Mesenchymal stem cell (in vitro differentiated cells and primary cell): ENCODE data around the gene C10orf90.

Source experiments
- DNase-seq: peaks from one replicate; pipeline ENCODE4 v3.0.0-alpha.2; 2013
- H2AFZ ChIP-seq: one replicate; pipeline ENCODE4 v1.6.1; 2013; ENCODE audit warnings: low read depth, mild to moderate bottlenecking, control low read depth, inconsistent platforms, low read length, moderate library complexity
- H2AK5ac ChIP-seq: 2 replicates; pipeline ENCODE4 v1.6.1; 2013; ENCODE audit warnings: low read length, moderate library complexity, mild to moderate bottlenecking, inconsistent platforms; ENCODE audit not compliant: severe bottlenecking
- H2BK120ac ChIP-seq: one replicate; pipeline ENCODE4 v1.6.1; 2013; ENCODE audit warnings: low read depth, mild to moderate bottlenecking, inconsistent platforms, low read length, moderate library complexity
- H2BK12ac ChIP-seq, 2 experiments: one replicate each; pipeline ENCODE4 v1.6.1; 2013; ENCODE audit warnings: inconsistent platforms in 2 of 2, low read length in 2 of 2, mild to moderate bottlenecking in 2 of 2, moderate library complexity in 2 of 2, control low read depth in 1 of 2
- H2BK15ac ChIP-seq: one replicate; pipeline ENCODE4 v1.6.1; 2013; ENCODE audit warnings: mild to moderate bottlenecking, low read depth, inconsistent platforms; ENCODE audit not compliant: poor library complexity, severe bottlenecking
- H2BK5ac ChIP-seq: 2 replicates; pipeline ENCODE4 v1.6.1; 2013; ENCODE audit warnings: low read depth, mild to moderate bottlenecking, low read length, control low read depth, inconsistent platforms; ENCODE audit not compliant: poor library complexity, severe bottlenecking
- H3K14ac ChIP-seq, 2 experiments: one replicate each; pipeline ENCODE4 v1.6.1; 2013; ENCODE audit warnings: inconsistent platforms in 2 of 2, low read length in 2 of 2, control low read depth in 1 of 2, mild to moderate bottlenecking in 1 of 2, moderate library complexity in 1 of 2
- H3K18ac ChIP-seq, 2 experiments: one replicate each; pipeline ENCODE4 v1.6.1; 2013; ENCODE audit warnings: inconsistent platforms in 2 of 2, low read length in 2 of 2, control low read depth in 1 of 2, low read depth in 1 of 2, mild to moderate bottlenecking in 1 of 2
- H3K23ac ChIP-seq, 2 experiments: one replicate each; pipeline ENCODE4 v1.6.1; 2013; ENCODE audit warnings: inconsistent platforms in 2 of 2, low read length in 2 of 2, mild to moderate bottlenecking in 2 of 2, moderate library complexity in 2 of 2, control low read depth in 1 of 2
- H3K27ac ChIP-seq: 2 replicates; pipeline ENCODE4 v1.5.1; 2013; ENCODE audit warnings: mild to moderate bottlenecking, moderate library complexity, low read length, control low read depth, inconsistent platforms; ENCODE audit not compliant: poor library complexity, severe bottlenecking
- H3K27me3 ChIP-seq, 2 experiments: 2 replicates each; pipeline versions ENCODE4 v1.6.1 to v1.7.0; 2013; ENCODE audit warnings: low read length in 2 of 2, mild to moderate bottlenecking in 2 of 2, moderate library complexity in 2 of 2, control low read depth in 1 of 2, inconsistent platforms in 1 of 2; ENCODE audit not compliant: control insufficient read depth in 1 of 2, insufficient read depth in 1 of 2
- H3K36me3 ChIP-seq, 2 experiments: 2 replicates each; pipeline versions ENCODE4 v1.6.1 to v1.7.0; 2013; ENCODE audit warnings: low read length in 2 of 2, control low read depth in 1 of 2, inconsistent platforms in 1 of 2, low read depth in 1 of 2, mild to moderate bottlenecking in 1 of 2; ENCODE audit not compliant: insufficient read depth in 2 of 2, control insufficient read depth in 1 of 2
- H3K4ac ChIP-seq, 2 experiments: one replicate each; pipeline ENCODE4 v1.6.1; 2013; ENCODE audit warnings: inconsistent platforms in 2 of 2, low read length in 2 of 2, mild to moderate bottlenecking in 2 of 2, moderate library complexity in 2 of 2, control low read depth in 1 of 2, low read depth in 1 of 2
- H3K4me1 ChIP-seq: 2 replicates; pipeline ENCODE4 v1.6.1; 2013; ENCODE audit warnings: low read depth, low read length, control low read depth; ENCODE audit not compliant: control insufficient read depth, insufficient read depth
- H3K4me2 ChIP-seq: 2 replicates; pipeline ENCODE4 v1.6.1; 2013; ENCODE audit warnings: low read length, mild to moderate bottlenecking, inconsistent platforms; ENCODE audit not compliant: poor library complexity, severe bottlenecking
- H3K4me3 ChIP-seq, 2 experiments: 2 replicates each; pipeline versions ENCODE4 v1.5.1 to v1.7.0; 2013; ENCODE audit warnings: low read length in 2 of 2, mild to moderate bottlenecking in 2 of 2, control low read depth in 1 of 2, low read depth in 1 of 2; ENCODE audit not compliant: insufficient read depth in 1 of 2
- H3K79me1 ChIP-seq: replicated peaks from 2 replicates; pipeline ENCODE4 v1.6.1; 2013; ENCODE audit warnings: mild to moderate bottlenecking, control low read depth, low read length, inconsistent platforms; ENCODE audit not compliant: poor library complexity, severe bottlenecking
- H3K9ac ChIP-seq: 2 replicates; pipeline ENCODE4 v1.7.0; 2013; ENCODE audit warnings: mild to moderate bottlenecking, low read length, moderate library complexity
- H3K9me3 ChIP-seq: 2 replicates; pipeline ENCODE4 v1.7.0; 2013; ENCODE audit warnings: mild to moderate bottlenecking, low read length; ENCODE audit not compliant: control insufficient read depth
- H4K8ac ChIP-seq: one replicate; pipeline ENCODE4 v1.6.1; 2013; ENCODE audit warnings: inconsistent platforms, mild to moderate bottlenecking, low read length, moderate library complexity
- H4K91ac ChIP-seq: one replicate; pipeline ENCODE4 v1.6.1; 2013; ENCODE audit warnings: mild to moderate bottlenecking, low read length, inconsistent platforms
- WGBS: methylation state at CpG from one replicate; pipeline ENCODE4 v1.1.7; 2013; ENCODE audit warnings: mixed read lengths; 5-methylcytosine and 5-hydroxymethylcytosine counted together

C10orf90 gene

GRCh38 chr10:126634347-126634746 lies 36.1 kb downstream of the C10orf90 start:
- Histone ChIP-seq H2BK5ac (no peak overlapping the region), H3K27me3 (peaks cover 8 to 30% of the 10 kb centered on the region in 2 experiments), H4K8ac (no peak overlapping the region), H3K9ac (no peak overlapping the region), H3K18ac (no peak overlapping the region), H2BK12ac (no peak overlapping the region), H2BK120ac (no peak overlapping the region), H3K23ac (no peak overlapping the region), H2BK15ac (no peak overlapping the region), H3K36me3 (no peaks in the 10 kb centered on the region), H2AK5ac (no peak overlapping the region), H4K91ac (no peak overlapping the region), H3K14ac (no peak overlapping the region), H3K27ac (no peak overlapping the region), H3K9me3 (no peaks in the 10 kb centered on the region), H3K4me2 (no peak overlapping the region), H3K4me3 (no peak overlapping the region), H3K79me1 (no peaks in the 10 kb centered on the region), H2AFZ (no peak overlapping the region), H3K4me1 (no peaks in the 10 kb centered on the region), H3K4ac (no peak overlapping the region)
- 100% methylated on average over 1 of the region's 2 CpGs for WGBS
- no peak for DNase-seq

GRCh38 chr10:126632705-126633104 lies 37.8 kb downstream of the C10orf90 start:
- H3K36me3 ChIP-seq: no peaks in the 10 kb centered on the region
- no peak for DNase-seq
- H3K4me3 ChIP-seq: no peak overlapping the region
- H3K18ac ChIP-seq: no peak overlapping the region
- no peaks in the 10 kb centered on the region for H3K79me1 ChIP-seq
- no peak overlapping the region for H2BK5ac ChIP-seq
- H3K9ac ChIP-seq: no peak overlapping the region
- no peak overlapping the region for H3K23ac ChIP-seq
- no peak overlapping the region for H3K4me2 ChIP-seq
- no peak overlapping the region for H2AK5ac ChIP-seq
- WGBS: 93% methylated on average over 3 of the region's 4 CpGs
- no peak overlapping the region for H2BK15ac ChIP-seq
- no peak overlapping the region for H2BK12ac ChIP-seq
- H3K27me3 ChIP-seq: peaks cover 17 to 34% of the 10 kb centered on the region in 2 experiments
- H3K27ac ChIP-seq: no peak overlapping the region
- no peak overlapping the region for H3K14ac ChIP-seq
- H2AFZ ChIP-seq: peak overlapping the region; percentile 15
- H4K91ac ChIP-seq: no peak overlapping the region
- no peak overlapping the region for H4K8ac ChIP-seq
- no peaks in the 10 kb centered on the region for H3K4me1 ChIP-seq
- H3K9me3 ChIP-seq: no peaks in the 10 kb centered on the region
- H3K4ac ChIP-seq: no peak overlapping the region
- H2BK120ac ChIP-seq: no peak overlapping the region

- peaks cover 17 to 30% of the 10 kb centered on the region in 2 experiments for H3K27me3 ChIP-seq
- H3K4me2 ChIP-seq: no peak overlapping the region
- no peak overlapping the region for H3K23ac ChIP-seq
- no peak overlapping the region for H2AFZ ChIP-seq
- H3K36me3 ChIP-seq: no peaks in the 10 kb centered on the region
- H4K8ac ChIP-seq: no peak overlapping the region
- H3K4me1 ChIP-seq: no peaks in the 10 kb centered on the region
- no peak overlapping the region for H2AK5ac ChIP-seq
- WGBS: 94% methylated on average over 11 of the region's 11 CpGs
- H4K91ac ChIP-seq: no peak overlapping the region
- H3K4me3 ChIP-seq: no peak overlapping the region
- H3K27ac ChIP-seq: no peak overlapping the region
- H3K9ac ChIP-seq: no peak overlapping the region
- no peak overlapping the region for H2BK120ac ChIP-seq
- no peaks in the 10 kb centered on the region for H3K79me1 ChIP-seq
- DNase-seq: no peak
- no peak overlapping the region for H2BK5ac ChIP-seq
- no peaks in the 10 kb centered on the region for H3K9me3 ChIP-seq
- no peak overlapping the region for H3K14ac ChIP-seq
- H2BK15ac ChIP-seq: no peak overlapping the region
- no peak overlapping the region for H3K4ac ChIP-seq
- H3K18ac ChIP-seq: no peak overlapping the region
- no peak overlapping the region for H2BK12ac ChIP-seq
Observed at GRCh38 chr10:126629925-126630624, 40.4 kb downstream of the C10orf90 start.

- Histone ChIP-seq H3K14ac (no peak overlapping the region), H3K79me1 (no peaks in the 10 kb centered on the region), H2AK5ac (no peak overlapping the region), H3K18ac (no peak overlapping the region), H4K91ac (no peak overlapping the region), H3K23ac (no peak overlapping the region), H3K4me2 (no peak overlapping the region), H3K4me3 (no peak overlapping the region), H3K9ac (no peak overlapping the region), H3K27me3 (peaks cover 17 to 30% of the 10 kb centered on the region in 2 experiments), H2BK120ac (no peak overlapping the region), H3K36me3 (no peaks in the 10 kb centered on the region), H3K4me1 (no peaks in the 10 kb centered on the region), H2BK12ac (no peak overlapping the region), H3K4ac (no peak overlapping the region), H3K27ac (no peak overlapping the region), H2BK15ac (no peak overlapping the region), H2AFZ (no peak overlapping the region), H3K9me3 (no peaks in the 10 kb centered on the region), H4K8ac (no peak overlapping the region), H2BK5ac (no peak overlapping the region)
- no peak for DNase-seq
- WGBS: 84% methylated on average over 3 of the region's 3 CpGs
Observed at GRCh38 chr10:126628746-126629145, 41.7 kb downstream of the C10orf90 start.
